Stimulated activated CD8-positive, alpha-beta memory T cell treated with anti-CD3 and anti-CD28 coated beads, Interleukin-7, amount 100 ng/mL, for 1 hour (primary cell): Measurements from ENCODE around the gene NPC1L1.

Source experiments
- DNase-seq, 2 donors: peaks; one replicate each; pipeline ENCODE4 v3.0.0-alpha.2; 2020; ENCODE audit warnings: low read depth in 2 of 2

The NPC1L1 gene

DNA sequence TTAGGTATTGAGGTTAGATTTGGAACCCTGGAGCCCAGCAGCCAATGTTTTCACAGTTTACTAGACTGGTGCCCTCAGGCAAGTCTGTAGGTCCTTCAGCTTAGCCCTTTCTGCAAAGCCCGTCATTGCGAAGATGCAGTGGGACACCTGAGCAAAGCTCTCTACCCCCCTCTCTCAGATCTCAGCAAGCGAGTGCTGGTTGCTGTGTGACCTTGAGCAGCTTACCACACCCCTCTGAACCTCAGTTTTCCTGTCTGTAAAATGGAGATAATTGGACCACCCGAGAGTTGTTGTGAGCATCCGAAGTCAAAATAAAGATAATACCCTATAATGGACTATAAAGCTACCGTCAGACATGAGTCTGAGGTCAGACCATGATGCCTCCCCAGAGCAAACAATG lies 3.7 kb downstream of the NPC1L1 start:
- DNase-seq, result no peak

DNA sequence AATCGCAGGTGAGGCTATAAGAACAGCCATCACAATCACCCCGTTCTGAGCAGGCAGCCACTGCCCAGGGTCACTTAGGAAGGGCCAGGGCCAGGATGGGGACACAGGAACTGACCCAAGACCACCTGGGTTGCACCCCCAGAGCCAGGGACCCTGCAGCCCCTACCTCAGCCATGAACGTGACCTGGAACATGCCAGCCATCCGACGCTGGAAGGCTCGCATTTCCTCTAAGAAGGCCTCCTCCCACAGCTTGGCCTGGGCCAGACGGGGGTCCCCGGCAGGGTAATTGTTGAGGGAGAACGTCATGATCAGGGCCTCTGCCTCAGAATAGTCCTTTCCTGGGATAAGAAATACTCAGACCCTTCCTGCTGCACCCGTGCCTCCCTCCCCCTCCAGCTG lies 5.0 kb downstream of the NPC1L1 start:
- no peak for DNase-seq

DNA sequence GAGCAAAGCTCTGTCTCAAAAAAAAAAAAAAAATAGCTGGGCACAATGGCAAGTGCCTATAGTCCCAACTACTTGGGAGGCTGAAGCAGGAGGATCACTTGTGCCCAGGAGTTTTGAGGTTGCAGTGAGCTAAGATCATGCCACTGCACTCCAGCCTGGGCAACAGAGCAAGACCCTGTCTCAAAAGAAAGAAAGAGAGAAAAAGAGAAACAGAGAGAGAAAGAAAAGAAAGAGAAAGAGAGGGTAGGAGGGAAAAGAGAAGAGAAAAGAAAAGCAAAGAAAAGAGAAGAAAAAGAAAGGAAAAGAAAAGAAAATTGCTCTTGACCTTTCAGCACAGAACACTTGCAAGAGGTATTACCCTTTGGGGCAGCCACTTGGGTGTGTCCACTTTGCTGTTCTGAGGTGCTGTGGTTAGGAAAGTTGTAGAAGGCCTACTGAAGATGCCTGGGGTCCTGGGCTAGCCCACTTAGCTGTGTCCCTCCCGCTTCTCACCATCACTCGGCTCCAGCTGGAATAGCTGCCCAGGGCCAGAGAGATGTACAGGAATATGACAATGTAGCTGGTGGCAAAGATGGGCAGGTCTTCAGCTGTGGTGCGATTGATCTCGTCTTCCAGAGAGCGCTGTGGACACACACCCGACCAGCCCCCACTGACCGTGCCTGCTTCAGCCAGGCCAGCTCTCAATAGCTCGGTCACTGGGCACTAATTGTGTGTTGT lies 5.6 kb downstream of the NPC1L1 start:
- no peak for DNase-seq

DNA sequence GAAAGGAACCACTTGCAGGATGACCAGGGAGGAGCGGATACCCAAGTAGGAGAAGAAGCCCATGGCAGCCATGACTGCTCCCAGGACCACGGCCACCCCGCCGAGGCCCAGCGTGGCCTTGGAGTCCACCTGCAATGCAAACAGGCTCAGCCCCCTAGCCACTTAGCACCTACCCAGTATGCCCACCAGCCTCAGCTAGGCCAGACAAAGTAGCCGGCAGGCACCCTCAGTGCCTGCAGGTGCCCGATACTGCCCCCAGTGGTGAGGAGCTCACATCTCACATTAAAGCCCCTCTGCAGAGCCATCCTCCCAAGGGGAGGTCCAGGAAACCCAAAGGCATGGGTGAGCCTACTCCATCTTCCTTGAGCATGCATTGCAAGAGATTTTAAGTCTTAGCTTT lies 6.6 kb downstream of the NPC1L1 start:
- DNase-seq, result peak in 1 of 2 donors; percentile 3

DNA sequence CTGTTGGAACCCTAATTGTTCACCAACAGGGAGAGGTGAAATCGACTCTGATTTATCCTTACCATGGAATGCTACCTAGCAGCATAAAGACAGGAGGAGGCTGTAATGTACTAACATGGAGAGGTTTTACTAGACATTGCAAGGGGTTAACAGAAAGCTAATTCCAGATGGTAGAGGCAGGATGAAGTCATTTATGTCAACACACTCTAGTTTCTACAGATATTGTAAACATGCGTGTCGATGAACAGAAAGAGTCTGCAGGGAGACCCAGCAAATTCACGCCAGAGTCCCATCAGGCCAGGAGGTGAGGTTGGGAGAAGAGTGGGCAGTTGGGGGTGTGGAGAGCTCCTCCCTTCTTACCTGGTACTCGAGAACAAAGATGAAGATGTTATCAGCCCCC lies 7.0 kb downstream of the NPC1L1 start:
- no peak for DNase-seq

DNA sequence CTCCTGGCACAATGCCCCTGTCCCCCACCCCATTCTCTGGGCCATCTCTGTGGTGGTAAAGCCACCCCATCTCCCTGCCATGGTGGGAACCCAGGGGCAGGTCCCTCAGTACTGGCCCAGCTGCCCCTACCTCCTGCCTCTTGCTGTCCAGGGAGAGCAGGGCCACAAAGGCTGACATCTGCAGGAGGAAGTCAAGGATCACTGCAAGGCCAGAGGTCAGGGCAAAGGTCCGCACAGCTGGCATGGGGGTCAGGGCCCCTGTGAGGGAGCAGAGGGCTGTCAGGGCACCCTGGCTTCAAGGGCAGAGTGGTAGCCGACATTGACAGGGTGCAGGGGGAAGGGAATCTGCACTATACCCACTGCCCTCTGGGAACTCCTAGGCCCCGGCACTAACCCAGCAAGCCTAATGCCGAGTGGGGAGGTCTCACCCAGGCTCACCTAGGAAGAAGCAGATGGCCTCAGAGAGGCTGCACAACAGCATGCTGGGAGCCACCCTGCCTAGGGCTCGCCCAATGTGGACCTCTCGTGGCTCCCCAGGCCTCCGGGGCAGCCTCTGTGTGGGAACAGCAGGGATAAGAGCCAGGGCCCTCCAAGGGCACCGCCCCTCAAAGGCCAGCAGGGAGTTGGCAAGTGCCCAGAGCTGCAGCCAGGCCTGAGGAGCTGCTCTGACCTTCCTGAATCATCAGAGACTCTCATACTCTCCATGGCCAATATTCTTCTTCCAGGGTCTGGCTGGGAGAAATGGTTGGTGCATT lies 7.7 kb downstream of the NPC1L1 start:
- no peak for DNase-seq

DNA sequence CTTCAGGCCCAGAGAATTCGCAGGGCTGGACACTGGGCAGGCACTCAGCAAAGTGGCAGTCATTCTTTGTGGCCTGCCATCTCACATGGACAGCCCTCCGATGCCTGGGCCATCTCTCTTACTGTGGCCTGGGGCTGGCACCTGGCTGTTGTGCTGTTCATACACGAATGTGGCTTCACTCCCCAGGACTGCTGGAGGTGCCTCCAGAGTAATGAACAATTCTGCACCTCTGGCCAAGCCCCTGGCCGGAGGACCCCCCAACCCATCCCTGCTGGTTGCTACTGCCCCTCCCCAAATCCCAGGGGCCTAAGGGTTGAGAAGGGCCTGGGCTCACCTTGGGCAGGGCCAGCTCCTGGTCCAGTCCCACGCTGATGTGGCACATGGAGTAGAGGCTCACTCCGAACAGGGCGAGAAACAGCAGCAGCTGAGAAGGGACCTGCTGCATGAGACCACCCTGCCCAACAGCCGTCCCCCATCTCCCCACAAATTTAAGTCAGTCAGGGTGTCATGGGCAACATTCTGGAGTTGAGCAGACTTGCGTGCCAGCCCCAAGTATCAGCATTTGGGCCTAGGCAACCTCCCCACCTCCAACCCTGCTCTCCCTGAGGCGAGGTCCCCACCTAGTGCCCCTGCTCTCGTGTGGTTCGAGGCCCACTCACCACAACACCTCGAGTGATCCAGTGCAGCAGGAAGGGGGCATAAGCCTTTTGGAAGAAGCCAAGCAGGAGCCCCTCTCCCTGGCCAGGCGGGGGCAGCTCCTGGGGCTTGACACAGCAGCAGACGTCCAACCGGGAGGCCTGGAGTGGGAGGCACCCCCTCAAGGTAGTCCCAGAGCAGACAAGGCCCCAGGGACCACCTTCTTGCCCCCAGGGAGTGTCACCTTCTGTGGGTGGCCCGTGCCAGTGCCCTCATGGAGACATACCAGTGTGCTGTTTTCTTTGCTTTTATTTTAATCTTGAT lies 9.4 kb downstream of the NPC1L1 start:
- DNase-seq, result no peak

DNA sequence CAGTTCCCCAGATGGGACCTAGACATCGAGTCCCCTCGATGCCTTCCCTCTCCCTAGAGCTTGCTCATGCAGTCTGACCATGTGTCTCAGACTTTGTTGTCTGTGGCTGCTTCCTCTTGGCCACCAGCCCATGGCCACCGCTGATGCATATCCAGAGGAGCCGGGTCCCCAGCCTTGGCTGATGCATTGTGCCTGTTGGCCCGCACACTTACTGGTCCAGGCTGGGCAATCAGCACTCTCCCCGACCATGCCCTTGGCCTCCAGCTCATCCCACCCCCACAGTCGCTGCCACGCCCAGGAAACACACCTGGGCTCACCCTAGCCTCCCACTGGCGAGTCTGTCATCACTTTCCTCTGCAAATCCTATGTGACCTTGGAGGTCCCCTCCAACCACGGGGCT lies 10.1 kb downstream of the NPC1L1 start:
- no peak for DNase-seq

DNA sequence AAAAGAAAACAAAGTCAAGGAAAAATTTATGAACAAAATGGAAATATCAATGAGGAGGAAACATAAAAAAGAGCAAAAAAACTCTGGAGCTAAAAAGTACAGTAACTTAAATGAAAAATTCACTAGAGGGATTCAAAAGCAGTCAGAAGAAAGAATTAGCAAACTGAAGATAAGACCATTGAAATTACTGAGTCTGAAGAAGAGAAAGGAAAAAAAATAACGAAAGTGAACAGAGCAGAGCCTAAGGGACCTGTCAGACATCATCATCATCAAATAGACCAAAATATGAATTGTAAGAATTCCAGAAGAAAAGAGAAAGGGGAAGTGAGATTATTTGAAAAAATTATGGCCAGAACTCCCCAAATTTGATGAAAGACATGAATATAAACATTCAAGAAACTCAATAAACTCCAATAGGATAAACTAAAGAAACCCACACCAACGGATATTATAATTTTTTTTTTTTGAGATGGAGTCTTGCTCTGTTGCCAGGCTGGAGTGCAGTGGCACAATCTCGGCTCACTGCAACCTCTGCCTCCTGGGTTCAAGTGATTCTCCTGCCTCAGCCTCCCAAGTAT lies 16.2 kb downstream of the NPC1L1 start:
- no peak for DNase-seq

DNA sequence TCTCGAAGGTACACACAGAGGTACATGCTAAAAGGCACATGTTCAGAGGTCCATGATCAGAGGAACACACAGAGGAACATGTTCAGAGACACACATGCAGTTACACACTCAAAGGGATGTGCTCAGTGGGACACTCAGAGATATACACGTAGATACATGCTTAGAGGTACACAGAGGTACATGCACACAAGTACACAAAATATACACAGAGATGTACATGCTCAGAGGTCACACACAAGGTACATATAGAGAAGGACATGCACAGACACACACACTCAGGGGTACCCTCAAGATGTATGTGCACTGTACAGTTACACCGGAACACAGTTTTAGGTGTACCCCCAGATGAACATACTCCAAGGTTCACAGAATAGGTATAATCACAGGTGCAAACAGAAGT lies 18.8 kb downstream of the NPC1L1 start:
- no peak for DNase-seq

DNA sequence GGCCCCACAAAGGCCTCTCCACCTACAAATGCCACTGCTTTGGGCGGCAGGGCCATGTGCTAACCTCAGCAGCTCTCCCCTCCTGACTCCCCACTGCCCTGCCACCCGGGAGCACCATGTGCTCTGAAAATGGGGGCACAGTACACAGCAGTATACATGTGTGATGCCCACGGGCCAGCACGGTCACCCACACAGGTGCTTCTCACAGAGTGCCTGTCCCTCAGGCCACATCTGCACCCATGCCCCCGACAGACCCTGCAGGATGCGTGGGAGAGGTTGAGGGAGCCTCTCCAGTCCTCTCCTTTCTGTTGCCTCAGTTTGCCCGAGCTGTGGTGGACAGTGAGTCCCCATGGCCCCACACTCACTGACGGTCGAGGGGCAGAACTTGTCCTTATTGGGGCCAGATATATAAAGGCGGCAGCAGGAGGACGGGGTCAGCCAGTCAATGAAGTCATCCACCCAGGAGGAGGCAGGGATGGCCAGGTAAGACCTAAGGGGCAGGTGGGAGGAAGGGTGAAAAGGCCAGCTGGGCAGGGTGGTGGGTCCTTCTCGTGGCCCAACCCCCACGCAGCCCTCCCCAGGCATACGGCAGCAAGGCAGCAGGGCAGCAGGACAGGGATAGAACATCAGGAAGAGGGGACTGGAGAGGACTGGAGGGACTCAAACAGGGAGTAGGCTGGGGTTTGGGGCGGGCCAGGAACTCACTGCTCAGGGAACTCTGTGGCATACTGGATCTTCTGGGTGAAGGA lies 19.6 kb downstream of the NPC1L1 start:
- DNase-seq, result no peak

DNA sequence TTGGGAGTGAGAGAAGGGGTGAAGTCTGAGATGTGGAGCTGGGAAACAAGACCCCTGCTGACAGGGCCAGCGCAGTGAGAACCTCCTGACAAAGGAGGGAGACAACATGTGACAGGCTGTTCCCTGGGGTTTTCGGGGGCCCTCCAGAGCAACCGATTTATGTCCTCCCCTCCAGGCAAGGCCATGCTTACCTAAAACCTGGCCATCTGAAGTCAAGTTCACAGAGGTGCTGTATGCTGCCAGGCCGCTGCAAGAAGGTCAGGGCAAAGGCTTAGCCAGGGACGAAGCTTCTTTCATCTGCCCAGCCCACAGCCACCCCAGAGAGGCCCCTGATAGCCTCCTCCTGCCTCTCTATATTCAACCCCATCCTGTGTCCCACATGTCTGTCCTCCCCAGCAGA lies 20.6 kb downstream of the NPC1L1 start:
- DNase-seq, result no peak

DNA sequence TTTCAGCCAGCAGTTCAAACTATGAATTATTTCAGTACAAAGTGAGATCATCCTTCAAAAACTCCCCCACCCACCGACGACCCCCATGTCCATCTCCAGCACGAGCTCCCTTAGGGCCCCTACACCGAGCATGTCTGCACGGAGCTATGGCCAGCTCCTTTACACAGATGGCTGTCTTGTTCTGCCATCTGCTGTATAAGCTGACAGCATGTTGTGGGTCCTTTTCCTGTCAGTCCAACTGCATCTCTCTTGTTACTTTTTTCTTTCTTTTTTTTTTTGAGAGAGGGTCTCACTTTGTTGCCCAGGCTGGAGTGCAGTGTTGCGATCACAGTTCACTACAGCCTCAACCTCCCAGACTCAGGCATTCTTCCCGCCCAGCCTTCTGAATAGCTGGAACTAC lies 21.6 kb downstream of the NPC1L1 start:
- no peak for DNase-seq

DNA sequence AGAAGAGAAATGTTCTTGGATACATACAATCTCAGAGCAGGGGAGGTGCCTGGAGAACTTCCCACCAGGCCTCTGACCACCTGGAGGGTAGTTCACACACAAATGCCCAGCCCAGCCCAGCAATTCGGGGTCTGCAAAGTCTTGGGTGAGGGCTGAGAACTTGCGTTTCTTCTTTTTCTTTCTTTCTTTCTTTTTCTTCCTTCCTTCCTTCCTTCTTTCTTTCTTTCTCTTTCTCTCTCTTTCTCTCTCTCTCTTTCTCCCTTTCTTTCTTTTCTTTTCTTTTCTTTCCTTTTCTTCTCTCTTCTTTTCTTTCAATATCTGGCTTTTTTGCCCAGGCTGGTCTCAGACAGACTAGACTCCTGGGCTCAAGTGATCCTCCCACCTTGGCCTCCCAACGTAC lies 22.4 kb downstream of the NPC1L1 start:
- no peak for DNase-seq

DNA sequence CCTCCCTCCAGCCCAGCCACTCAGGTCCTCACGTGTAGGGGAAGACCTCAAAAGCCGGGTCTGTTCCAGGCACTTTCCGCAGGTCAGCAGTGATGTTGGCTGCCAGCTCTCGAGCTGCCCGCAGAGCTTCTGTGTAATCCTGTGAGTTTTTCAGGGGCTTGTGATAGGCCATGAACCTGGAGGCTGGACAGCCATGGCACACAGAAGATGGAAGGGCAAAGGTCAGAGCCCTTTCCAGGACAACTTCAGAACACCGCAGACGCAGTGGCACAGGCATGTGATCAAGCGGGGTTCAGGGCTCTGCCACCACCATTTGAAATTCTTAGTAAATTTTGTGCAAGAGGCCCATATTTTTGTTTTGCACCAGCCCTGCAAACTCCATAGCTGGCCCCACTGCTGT lies 24.0 kb downstream of the NPC1L1 start:
- no peak for DNase-seq

DNA sequence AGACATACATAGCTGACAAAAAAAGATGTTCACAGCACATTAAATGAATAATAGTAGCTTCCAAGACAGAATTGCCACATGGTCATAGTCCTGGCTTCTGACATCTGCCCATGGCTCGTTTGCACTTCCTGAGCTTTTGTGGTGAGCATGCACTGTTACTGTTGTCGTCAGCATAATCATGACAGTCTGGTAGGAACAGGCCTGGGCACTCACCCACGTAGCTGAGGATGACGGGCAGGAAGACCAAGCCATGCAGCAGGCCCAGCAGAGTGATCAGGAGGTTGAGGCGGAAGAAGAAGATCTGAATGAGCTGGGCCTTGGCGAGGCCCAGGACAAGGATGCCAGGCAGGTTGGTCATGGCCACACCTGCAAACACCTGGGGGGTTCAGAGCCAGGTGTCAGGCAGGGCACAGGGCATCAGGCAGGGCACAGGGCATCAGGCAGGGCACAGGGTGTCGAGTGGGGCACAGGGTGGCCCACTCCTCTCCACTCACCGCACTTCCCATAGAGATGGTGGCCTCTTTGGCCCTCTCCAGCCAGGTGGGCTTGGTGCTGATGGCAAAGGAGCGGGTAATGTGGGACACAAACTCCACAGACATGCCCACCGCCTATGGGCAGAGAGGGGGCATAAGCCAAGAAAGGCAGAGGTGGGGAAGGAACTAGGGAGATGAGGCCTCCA lies 25.4 kb downstream of the NPC1L1 start:
- no peak for DNase-seq

DNA sequence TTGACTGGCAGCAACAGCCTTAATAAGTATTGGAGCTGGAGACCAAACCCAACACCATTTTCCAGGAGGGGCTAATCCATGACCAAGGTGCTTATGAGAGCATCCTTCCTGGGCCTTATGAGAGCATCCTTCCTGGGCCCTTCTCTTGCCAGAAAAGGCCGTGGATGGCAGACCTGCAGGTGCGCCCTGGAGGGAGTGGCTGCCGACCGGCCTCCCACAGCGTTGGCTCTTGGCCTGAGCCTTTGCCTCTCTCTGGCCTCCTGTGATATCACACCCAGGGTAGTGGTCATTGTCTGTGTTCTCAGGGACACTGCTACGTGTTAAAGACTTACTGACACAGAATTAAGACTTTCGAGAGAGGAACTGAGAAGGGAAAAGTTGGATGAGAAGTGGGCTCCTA lies 28.4 kb downstream of the NPC1L1 start:
- no peak for DNase-seq

DNA sequence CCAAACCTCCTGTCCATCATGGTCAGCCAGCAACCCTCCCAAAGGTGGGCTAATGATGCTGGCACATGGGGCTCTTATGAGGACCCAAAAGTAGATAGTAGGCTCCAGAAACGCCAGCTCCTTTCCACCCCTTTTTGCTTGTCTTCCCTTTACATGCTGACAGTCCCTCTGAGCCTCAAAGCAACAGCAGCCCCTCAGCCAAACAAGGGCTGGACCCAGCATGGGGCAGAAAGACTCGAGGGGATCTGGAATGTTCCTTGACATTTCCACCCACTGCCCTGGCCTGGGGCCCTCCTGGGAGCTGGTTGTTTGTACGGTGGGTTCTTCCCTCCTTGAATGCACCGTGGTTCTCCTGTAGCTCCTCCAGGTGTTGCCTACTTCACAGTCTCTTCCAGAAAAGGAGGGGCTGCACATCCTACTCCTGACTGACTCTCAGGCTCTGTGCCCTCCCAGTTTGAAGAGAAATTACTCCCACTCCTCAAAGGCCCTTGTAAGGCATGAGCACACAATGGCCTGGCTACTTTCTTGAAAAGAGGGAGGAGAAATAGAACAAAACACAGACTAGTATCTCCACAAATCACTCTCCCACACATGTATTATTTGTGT lies 29.2 kb downstream of the NPC1L1 start:
- DNase-seq, result no peak

DNA sequence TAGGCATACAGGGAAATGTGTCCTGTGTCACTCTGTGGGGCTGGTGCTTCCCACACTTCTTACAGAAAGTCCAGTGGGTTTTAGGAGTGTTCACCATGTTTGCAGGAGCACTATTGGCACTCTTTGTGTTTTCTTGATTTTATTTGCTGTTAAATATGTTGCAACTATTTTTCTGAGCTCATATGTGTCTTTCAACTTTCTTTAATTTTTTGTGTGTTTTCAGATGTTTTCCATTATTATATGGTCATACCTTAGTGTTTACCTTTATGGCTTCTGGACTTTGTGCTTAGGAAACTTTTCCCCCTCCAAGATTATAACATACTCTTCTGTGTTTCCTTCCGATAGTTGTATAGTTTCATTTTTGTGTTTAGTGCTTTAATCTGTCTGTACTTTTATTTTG lies 29.9 kb downstream of the NPC1L1 start:
- DNase-seq, result no peak

DNA sequence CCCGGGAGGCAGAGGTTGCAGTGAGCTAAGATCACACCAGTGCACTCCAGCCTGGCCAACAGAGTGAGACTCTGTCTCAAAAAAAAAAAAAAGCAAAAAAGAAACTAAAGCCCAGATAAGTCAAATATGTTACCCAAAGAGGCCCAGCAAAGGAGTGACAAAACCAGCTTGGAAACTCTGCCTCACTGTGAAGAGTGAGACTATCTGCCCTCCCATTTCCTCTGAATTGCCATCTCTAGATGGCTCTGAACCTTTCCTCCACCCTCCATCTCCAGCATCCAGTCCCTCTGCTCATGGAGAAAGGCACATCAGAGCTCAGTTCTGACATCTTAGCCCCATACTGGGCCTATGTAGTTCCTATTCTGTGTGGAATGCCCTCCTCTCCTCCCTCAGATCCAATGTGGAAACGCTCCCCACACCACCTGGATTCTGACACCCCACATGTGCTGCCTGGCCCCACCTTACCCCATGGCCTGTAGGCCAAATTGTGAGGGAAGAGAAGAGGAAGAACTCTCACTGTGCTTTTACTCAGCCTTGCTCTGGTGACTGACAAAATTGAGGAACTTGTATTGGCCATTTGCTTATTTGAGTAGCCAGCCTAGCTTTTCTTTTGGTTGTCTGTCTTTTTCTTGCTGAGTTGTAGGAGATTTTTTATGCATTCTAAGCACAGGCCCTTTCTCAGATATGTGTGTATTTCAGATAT lies 32.7 kb downstream of the NPC1L1 start:
- no peak for DNase-seq
